Esophagus muscularis mucosa (tissue), 3 donors: ENCODE results near the gene PPP2R1B.

Experiments used
- POLR2A ChIP-seq: fragments of 450-650 bp; IDR thresholded peaks from one replicate; pipeline ENCODE4 v1.6.1; 2017; ENCODE audit warnings: antibody characterized with exemption, moderate library complexity, mild to moderate bottlenecking, low read depth
- POLR2AphosphoS5 ChIP-seq, 2 donors: sonication (generic); formaldehyde crosslinking; IDR thresholded peaks; one replicate each; pipeline ENCODE4 v1.6.1; 2017; ENCODE audit warnings: antibody characterized with exemption in 2 of 2
- TF ChIP-seq, protein P1 (sequence below), 3 experiments: fragments of 200-600 bp in 2 of 3; fragments of 450-650 bp in 1 of 3; sonication (generic) in 2 of 3; IDR thresholded peaks; one replicate each; pipeline ENCODE4 v1.5.1; 2017 to 2019; ENCODE audit warnings: antibody characterized with exemption in 3 of 3, mild to moderate bottlenecking in 2 of 3, moderate library complexity in 1 of 3

DNA sequence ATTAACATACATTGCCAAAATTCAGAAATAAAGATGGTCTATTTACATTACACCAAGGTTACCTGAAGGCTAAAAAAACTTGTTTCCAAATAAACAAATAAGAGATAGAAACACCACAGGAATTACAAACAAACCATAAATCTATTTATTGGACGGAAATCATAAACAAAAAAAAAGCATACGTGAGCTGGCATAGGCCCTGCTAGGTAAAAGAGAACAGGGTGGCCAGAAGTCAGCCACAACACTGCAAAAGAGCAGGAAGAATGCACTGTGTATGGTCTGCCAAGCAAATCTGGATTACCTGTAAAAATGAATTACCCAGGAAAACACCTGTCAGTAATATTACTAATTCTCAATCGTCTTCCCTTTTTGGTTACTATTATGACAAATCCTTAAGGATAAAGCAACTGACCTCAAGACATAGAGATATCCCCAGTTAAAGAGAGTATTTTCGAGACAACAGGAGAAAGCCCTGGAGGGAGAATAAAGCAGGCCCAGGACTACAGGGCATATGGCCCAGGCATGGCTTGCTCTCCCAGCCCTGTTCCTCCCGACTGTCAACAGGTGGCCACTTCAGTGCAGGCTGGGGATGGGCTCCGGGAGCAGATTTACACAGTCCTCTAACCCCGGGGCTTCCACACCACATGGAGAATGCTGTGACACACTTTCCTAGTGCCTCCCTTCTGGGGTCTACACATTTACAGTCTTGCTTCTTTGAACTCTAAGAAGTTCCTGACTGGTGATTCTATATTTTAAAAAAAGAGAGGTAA lies 18.0 kb downstream of the PPP2R1B start:
- TF ChIP-seq, protein P1, sequence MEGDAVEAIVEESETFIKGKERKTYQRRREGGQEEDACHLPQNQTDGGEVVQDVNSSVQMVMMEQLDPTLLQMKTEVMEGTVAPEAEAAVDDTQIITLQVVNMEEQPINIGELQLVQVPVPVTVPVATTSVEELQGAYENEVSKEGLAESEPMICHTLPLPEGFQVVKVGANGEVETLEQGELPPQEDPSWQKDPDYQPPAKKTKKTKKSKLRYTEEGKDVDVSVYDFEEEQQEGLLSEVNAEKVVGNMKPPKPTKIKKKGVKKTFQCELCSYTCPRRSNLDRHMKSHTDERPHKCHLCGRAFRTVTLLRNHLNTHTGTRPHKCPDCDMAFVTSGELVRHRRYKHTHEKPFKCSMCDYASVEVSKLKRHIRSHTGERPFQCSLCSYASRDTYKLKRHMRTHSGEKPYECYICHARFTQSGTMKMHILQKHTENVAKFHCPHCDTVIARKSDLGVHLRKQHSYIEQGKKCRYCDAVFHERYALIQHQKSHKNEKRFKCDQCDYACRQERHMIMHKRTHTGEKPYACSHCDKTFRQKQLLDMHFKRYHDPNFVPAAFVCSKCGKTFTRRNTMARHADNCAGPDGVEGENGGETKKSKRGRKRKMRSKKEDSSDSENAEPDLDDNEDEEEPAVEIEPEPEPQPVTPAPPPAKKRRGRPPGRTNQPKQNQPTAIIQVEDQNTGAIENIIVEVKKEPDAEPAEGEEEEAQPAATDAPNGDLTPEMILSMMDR (IDR thresholded peaks at IDR 0.05), result no peak
- TF ChIP-seq POLR2A (no peak), POLR2AphosphoS5 (IDR thresholded peaks at IDR 0.05) (no peak)
